GM23248 (cell line): ENCODE data around the gene NR1H4.

ENCODE experiments used
- EZH2 ChIP-seq: fragments of 200-600 bp; sonication (generic); IDR thresholded peaks from 2 replicates; pipeline ENCODE4 v1.6.1; 2018; ENCODE audit warnings: antibody characterized with exemption, mild to moderate bottlenecking; ENCODE audit not compliant: insufficient read depth, poor library complexity, severe bottlenecking
- EZH2phosphoT487 ChIP-seq: fragments of 200-600 bp; sonication (generic); IDR thresholded peaks from 2 replicates; pipeline ENCODE4 v1.6.1; 2018; ENCODE audit warnings: antibody characterized with exemption, moderate library complexity, mild to moderate bottlenecking, low read depth; ENCODE audit not compliant: insufficient read depth

DNA sequence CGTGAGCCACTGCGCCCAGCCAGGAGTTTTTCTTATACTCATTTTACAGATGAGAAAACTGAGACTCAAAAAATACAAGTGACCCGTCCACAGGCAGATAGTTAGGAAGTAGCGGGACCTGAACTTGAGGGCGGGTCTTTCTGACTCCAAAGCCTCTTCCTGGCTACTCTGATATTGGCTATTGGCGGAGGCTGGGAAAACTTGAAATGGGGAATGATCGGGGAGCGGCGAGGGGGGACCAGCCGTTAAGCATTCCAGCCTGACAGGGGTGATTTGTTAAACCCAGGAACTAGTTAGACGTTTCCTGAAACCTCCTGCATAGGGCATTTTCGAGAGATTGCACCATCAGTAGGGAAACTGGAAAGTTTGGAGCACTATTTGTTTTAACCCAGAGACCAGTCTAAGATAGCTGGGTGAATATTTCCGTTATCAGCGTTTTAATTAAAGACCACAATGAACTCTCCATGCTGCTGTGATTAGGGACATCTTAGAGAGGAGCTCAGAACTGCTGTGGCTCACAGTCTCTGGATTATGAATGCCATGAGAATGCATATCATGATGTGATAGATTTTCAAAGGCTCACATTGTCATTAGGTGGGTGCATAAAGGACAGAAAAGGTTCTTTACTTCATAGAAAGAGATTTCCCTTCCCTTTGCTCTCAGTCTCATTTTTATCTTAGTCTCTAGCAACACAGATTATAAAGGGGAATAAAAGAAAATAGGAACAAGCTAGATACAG, 2.5 kb downstream of the NR1H4 start:
- TF ChIP-seq EZH2phosphoT487 (no peak), EZH2 (no peak)
